Stimulated activated naive CD8-positive, alpha-beta T cell treated with anti-CD3 and anti-CD28 coated beads, Interleukin-15, amount 100 ng/mL, for 72 hours (primary cell): ENCODE measurements around the gene CSTB.

Source experiments
- ATAC-seq: fragments of 150-1000 bp; cut with Tn5 transposase; 2 replicates; pipeline ENCODE4 v1.10.0; 2021; ENCODE audit warnings: mild to moderate bottlenecking, moderate library complexity
- DNase-seq, 2 donors: peaks; one replicate each; pipeline ENCODE4 v3.0.0; 2021 to 2022
- H3K27ac Mint-ChIP-seq, 2 donors: one replicate each; pipeline ENCODE4 v1.8.0; 2022; ENCODE audit warnings: mild to moderate bottlenecking in 2 of 2, mixed read lengths in 2 of 2, moderate library complexity in 2 of 2
- H3K27me3 Mint-ChIP-seq: one replicate; pipeline ENCODE4 v1.8.0; 2022; ENCODE audit warnings: mixed read lengths
- H3K4me1 Mint-ChIP-seq: one replicate; pipeline ENCODE4 v1.8.0; 2022; ENCODE audit warnings: mild to moderate bottlenecking, mixed read lengths
- H3K4me3 Mint-ChIP-seq, 2 donors: one replicate each; pipeline ENCODE4 v1.8.0; 2022; ENCODE audit warnings: mild to moderate bottlenecking in 2 of 2, mixed read lengths in 2 of 2, moderate library complexity in 1 of 2
- H3K9me3 Mint-ChIP-seq, 2 donors: one replicate each; pipeline ENCODE4 v1.8.0; 2022; ENCODE audit warnings: mixed read lengths in 2 of 2

CSTB gene

DNA sequence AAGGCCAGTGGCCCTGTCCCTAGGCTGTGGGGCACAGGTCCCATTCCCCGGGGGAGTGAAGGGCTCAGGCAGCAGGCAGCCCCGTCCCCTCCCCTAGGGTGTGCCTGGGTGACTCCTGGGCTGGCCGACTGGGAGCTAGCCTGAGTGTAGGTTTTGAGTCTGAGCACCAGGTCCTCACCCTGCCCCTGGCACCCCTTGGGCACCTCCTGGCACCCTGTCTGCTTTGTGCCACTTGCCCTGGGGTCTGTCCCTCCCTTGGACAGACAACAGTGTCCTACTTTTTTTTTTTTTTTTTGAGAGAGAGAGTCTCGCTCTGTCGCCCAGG is 37.5 kb upstream of the CSTB start:
- DNase-seq (no peak), ATAC-seq (no peak)
- H3K27ac Mint-ChIP-seq, result no peak overlapping the region
- H3K4me3 Mint-ChIP-seq, result no peak overlapping the region
- no peaks in the 10 kb centered on the region for H3K27me3 Mint-ChIP-seq
- peaks cover 2 to 3% of the 10 kb centered on the region in 2 donors for H3K9me3 Mint-ChIP-seq
- peaks cover 31% of the 10 kb centered on the region for H3K4me1 Mint-ChIP-seq

GRCh38 chr21:43812957-43813655 is 37.0 kb upstream of the CSTB start:
- H3K9me3 Mint-ChIP-seq, result no peaks in the 10 kb centered on the region
- DNase-seq (no peak), ATAC-seq (no peak)
- no peaks in the 10 kb centered on the region for H3K27me3 Mint-ChIP-seq
- no peak overlapping the region for H3K4me3 Mint-ChIP-seq
- no peak overlapping the region for H3K27ac Mint-ChIP-seq
- peaks cover 31% of the 10 kb centered on the region for H3K4me1 Mint-ChIP-seq

- H3K4me3 Mint-ChIP-seq, result no peak overlapping the region
- no peaks in the 10 kb centered on the region for H3K27me3 Mint-ChIP-seq
- DNase-seq (no peak), ATAC-seq (no peak)
- peaks cover 31% of the 10 kb centered on the region for H3K4me1 Mint-ChIP-seq
- H3K9me3 Mint-ChIP-seq, result no peaks in the 10 kb centered on the region
- H3K27ac Mint-ChIP-seq, result peak overlapping the region; percentile 6 to 79
Observed at GRCh38 chr21:43812139-43812821, 36.2 kb upstream of the CSTB start.

- H3K4me1 Mint-ChIP-seq, result peaks cover 32% of the 10 kb centered on the region
- H3K27me3 Mint-ChIP-seq, result no peaks in the 10 kb centered on the region
- H3K27ac Mint-ChIP-seq, result no peak overlapping the region
- no peak overlapping the region for H3K4me3 Mint-ChIP-seq
- no peak for DNase-seq
- no peaks in the 10 kb centered on the region for H3K9me3 Mint-ChIP-seq
- peak; percentile 7 for ATAC-seq
Observed at GRCh38 chr21:43811262-43812105, 35.4 kb upstream of the CSTB start.

GRCh38 chr21:43810505-43811261 is 34.6 kb upstream of the CSTB start:
- H3K4me3 Mint-ChIP-seq, result no peak overlapping the region
- peak overlapping the region; percentile 30 to 95 for H3K27ac Mint-ChIP-seq
- peak; percentile 89 to 93 for DNase-seq
- H3K27me3 Mint-ChIP-seq, result no peaks in the 10 kb centered on the region
- ATAC-seq, result peak; percentile 90
- peaks cover 34% of the 10 kb centered on the region for H3K4me1 Mint-ChIP-seq
- no peaks in the 10 kb centered on the region for H3K9me3 Mint-ChIP-seq

DNA sequence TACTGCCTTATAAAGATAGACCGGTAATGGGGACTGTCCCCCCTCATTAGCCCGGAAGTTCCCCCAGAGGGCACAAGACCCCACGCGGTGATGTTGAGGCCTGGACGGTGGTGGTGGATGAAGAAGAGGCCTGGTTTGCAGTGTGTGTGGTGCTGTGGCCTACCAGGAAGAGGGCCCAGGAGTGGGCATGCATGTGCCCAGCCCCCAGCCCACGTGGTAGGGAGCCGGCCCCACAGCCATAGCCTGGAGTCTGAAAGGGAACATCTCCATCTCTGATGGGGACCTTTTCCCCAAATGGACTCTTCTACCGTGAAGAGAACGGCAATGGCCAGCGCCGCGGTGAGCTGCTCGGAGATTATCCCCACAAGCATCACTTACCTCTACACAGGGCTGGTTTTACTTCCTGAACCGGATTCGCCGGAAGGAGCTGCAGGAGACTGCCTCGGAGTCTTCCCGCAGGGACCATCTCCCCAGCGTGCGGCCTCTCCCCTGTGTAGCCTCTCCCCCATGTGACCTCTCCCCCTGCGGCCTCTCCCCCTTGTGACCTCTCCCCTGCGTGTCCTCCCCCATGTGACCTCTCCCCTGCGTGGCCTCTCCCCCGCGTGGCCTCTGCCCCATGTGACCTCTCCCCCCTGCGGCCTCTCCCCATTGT is 33.9 kb upstream of the CSTB start:
- no peak for DNase-seq
- H3K4me1 Mint-ChIP-seq, result peaks cover 31% of the 10 kb centered on the region
- ATAC-seq, result no peak
- no peaks in the 10 kb centered on the region for H3K27me3 Mint-ChIP-seq
- H3K27ac Mint-ChIP-seq, result no peak overlapping the region
- no peak overlapping the region for H3K4me3 Mint-ChIP-seq
- H3K9me3 Mint-ChIP-seq, result no peaks in the 10 kb centered on the region

DNA sequence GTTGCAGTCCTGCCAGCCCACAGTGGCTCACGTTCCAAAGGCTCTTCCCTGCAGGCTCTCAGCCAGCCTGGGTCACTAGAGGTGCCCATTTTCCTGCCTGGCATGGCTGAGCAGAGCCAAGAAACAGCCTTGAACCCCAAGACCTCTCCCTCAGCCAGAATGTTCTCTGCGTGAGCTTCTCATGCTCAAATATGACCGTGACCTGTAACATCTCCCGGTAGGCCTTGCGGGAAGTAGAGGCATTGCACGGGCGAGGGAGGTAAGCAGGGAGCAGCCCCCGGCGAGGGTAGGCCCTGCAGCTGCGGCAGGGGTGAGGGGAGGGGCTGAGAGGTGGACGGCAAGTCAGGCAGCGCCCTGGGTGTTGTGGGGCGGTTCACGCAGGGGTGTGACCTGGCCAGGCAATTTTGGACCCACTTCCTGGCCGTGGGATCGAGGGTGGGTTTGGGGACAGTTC is 33.3 kb upstream of the CSTB start:
- ATAC-seq (no peak), DNase-seq (no peak)
- H3K27me3 Mint-ChIP-seq, result no peaks in the 10 kb centered on the region
- peak overlapping the region in 1 of 2 donors; percentile 77 for H3K27ac Mint-ChIP-seq
- H3K4me1 Mint-ChIP-seq, result peaks cover 25% of the 10 kb centered on the region
- H3K9me3 Mint-ChIP-seq, result no peaks in the 10 kb centered on the region
- no peak overlapping the region for H3K4me3 Mint-ChIP-seq

GRCh38 chr21:43808832-43809251 is 32.7 kb upstream of the CSTB start:
- no peak for ATAC-seq
- DNase-seq, result no peak
- Mint-ChIP-seq H3K4me3 (no peak overlapping the region), H3K27ac (no peak overlapping the region), H3K27me3 (no peaks in the 10 kb centered on the region), H3K4me1 (peaks cover 25% of the 10 kb centered on the region), H3K9me3 (no peaks in the 10 kb centered on the region)

DNA sequence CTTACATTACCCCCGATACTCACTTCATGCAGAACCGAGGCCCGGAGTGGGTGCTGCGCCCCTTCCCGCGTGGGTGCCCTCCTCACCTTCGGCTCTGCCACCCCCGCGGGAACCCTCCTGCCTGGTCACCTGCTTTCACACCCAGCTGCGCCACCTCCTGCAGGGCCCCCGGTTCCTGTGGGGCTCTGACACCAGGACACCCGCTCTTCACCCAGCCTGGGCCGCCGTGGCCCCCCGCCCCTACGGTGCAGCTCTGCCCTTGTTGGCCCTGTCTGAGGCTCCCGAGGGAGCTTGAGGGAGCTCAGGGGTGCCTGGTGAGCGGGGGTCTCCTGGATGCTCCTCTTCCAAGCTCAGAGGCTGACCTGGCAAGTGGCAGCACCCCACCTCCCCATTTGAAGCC is 32.3 kb upstream of the CSTB start:
- ATAC-seq (no peak), DNase-seq (no peak)
- Mint-ChIP-seq H3K27ac (peak overlapping the region in 1 of 2 donors; percentile 87), H3K4me1 (peaks cover 30% of the 10 kb centered on the region), H3K4me3 (no peak overlapping the region), H3K9me3 (no peaks in the 10 kb centered on the region), H3K27me3 (no peaks in the 10 kb centered on the region)

- DNase-seq, result no peak
- Mint-ChIP-seq H3K4me3 (no peak overlapping the region), H3K4me1 (peaks cover 25% of the 10 kb centered on the region), H3K27ac (peak overlapping the region in 1 of 2 donors; percentile 7), H3K9me3 (no peaks in the 10 kb centered on the region), H3K27me3 (no peaks in the 10 kb centered on the region)
- no peak for ATAC-seq
Observed at GRCh38 chr21:43806017-43806710, 30.1 kb upstream of the CSTB start.

DNA sequence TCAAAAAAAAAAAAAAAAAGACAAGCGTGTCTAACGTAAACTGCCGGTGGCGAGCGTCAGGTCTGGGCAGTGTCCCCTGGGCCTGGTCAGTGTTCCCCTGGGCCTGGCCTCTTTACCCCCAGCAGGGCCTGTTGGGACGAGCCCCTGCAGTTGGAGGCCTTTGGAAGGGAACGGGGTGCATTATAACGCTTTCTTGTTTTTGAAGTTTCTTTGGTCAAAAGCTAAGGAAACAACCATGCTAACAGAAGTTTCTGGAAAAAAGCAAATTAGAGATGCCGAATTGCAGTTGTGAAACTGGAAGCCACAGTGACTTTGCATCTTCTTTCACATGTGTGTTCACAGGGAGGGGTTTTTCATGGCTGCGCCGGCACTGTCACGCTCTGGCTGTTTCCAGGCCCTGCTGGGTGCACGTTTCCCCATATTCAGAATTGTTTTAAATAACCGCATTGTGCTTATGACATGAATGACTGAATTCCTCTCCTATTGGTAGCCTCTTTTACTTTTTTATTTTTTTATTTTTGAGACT is 29.2 kb upstream of the CSTB start:
- Mint-ChIP-seq H3K4me3 (no peak overlapping the region), H3K27ac (peak overlapping the region; percentile 34 to 52), H3K9me3 (no peaks in the 10 kb centered on the region), H3K27me3 (no peaks in the 10 kb centered on the region), H3K4me1 (peaks cover 17% of the 10 kb centered on the region)
- DNase-seq, result no peak
- ATAC-seq, result no peak

- Mint-ChIP-seq H3K9me3 (no peaks in the 10 kb centered on the region), H3K27me3 (no peaks in the 10 kb centered on the region), H3K4me3 (no peak overlapping the region), H3K4me1 (peaks cover 17% of the 10 kb centered on the region), H3K27ac (peak overlapping the region in 1 of 2 donors; percentile 54)
- ATAC-seq (no peak), DNase-seq (no peak)
Observed at GRCh38 chr21:43803558-43804300, 27.6 kb upstream of the CSTB start.

- Mint-ChIP-seq H3K9me3 (no peaks in the 10 kb centered on the region), H3K4me3 (no peak overlapping the region), H3K4me1 (peaks cover 17% of the 10 kb centered on the region), H3K27me3 (no peaks in the 10 kb centered on the region), H3K27ac (no peak overlapping the region)
- ATAC-seq (no peak), DNase-seq (no peak)
Observed at GRCh38 chr21:43802713-43803313, 26.7 kb upstream of the CSTB start.
